ENCODE data around the gene RUNX2.

DNA sequence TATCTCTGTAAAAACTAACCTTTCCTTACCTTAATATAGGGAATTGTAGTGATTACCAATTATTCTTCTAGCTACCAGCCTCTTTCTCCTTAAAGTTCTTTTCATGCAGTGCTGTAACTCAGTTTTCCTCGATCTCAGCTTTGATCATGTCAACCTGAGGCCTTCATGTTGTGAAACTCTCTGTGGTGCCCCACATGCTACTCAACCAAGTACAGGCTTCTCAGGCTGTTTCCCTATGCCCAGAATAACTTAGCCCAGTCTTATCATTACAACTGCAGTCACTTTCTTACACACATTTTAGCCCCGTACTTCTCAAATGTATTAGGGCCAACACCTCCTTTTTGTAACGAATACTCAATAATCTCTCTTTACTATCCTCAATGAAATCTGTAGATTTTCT, 139.7 kb downstream of the RUNX2 start:
- TF ChIP-seq, protein P1, sequence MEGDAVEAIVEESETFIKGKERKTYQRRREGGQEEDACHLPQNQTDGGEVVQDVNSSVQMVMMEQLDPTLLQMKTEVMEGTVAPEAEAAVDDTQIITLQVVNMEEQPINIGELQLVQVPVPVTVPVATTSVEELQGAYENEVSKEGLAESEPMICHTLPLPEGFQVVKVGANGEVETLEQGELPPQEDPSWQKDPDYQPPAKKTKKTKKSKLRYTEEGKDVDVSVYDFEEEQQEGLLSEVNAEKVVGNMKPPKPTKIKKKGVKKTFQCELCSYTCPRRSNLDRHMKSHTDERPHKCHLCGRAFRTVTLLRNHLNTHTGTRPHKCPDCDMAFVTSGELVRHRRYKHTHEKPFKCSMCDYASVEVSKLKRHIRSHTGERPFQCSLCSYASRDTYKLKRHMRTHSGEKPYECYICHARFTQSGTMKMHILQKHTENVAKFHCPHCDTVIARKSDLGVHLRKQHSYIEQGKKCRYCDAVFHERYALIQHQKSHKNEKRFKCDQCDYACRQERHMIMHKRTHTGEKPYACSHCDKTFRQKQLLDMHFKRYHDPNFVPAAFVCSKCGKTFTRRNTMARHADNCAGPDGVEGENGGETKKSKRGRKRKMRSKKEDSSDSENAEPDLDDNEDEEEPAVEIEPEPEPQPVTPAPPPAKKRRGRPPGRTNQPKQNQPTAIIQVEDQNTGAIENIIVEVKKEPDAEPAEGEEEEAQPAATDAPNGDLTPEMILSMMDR (conservative IDR thresholded peaks at IDR 0.05; ENCODE audit: low read depth in 2 of 2): no peak
- TF ChIP-seq POLR2AphosphoS5 (IDR thresholded peaks at IDR 0.05; ENCODE audit: low read depth) (no peak), EZH2 (IDR thresholded peaks at IDR 0.05; ENCODE audit: low read depth, unreplicated experiment) (no peak), JUNB (IDR thresholded peaks at IDR 0.05; ENCODE audit: unreplicated experiment) (no peak), CREB1 (CRISPR knock-in tag; IDR thresholded peaks at IDR 0.05; ENCODE audit: low read depth) (no peak), NANOG (IDR thresholded peaks at IDR 0.05; ENCODE audit: borderline replicate concordance) (no peak), EZH2phosphoT487 (IDR thresholded peaks at IDR 0.05; ENCODE audit: unreplicated experiment) (no peak), ZNF114 (CRISPR knock-in tag; IDR thresholded peaks at IDR 0.05) (no peak), ZNF331 (CRISPR knock-in tag; IDR thresholded peaks at IDR 0.05; ENCODE audit: low read depth) (no peak), STAT1 (IDR thresholded peaks at IDR 0.05; ENCODE audit: unreplicated experiment) (no peak)
- TF ChIP-seq, protein P2, sequence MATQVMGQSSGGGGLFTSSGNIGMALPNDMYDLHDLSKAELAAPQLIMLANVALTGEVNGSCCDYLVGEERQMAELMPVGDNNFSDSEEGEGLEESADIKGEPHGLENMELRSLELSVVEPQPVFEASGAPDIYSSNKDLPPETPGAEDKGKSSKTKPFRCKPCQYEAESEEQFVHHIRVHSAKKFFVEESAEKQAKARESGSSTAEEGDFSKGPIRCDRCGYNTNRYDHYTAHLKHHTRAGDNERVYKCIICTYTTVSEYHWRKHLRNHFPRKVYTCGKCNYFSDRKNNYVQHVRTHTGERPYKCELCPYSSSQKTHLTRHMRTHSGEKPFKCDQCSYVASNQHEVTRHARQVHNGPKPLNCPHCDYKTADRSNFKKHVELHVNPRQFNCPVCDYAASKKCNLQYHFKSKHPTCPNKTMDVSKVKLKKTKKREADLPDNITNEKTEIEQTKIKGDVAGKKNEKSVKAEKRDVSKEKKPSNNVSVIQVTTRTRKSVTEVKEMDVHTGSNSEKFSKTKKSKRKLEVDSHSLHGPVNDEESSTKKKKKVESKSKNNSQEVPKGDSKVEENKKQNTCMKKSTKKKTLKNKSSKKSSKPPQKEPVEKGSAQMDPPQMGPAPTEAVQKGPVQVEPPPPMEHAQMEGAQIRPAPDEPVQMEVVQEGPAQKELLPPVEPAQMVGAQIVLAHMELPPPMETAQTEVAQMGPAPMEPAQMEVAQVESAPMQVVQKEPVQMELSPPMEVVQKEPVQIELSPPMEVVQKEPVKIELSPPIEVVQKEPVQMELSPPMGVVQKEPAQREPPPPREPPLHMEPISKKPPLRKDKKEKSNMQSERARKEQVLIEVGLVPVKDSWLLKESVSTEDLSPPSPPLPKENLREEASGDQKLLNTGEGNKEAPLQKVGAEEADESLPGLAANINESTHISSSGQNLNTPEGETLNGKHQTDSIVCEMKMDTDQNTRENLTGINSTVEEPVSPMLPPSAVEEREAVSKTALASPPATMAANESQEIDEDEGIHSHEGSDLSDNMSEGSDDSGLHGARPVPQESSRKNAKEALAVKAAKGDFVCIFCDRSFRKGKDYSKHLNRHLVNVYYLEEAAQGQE (IDR thresholded peaks at IDR 0.05; ENCODE audit: unreplicated experiment): no peak
